Activated T-cell treated with anti-CD3 and anti-CD28 coated beads, Interleukin-2, amount 50 U/mL, for 24 hours (primary cell): ENCODE results near the gene CST3.

Experiments
- DNase-seq: peaks from one replicate; pipeline ENCODE4 v3.0.0-alpha.2; 2020
- H3K27ac Mint-ChIP-seq: 2 replicates; pipeline ENCODE4 v1.8.0; 2020; ENCODE audit warnings: mild to moderate bottlenecking, mixed read lengths
- H3K27me3 Mint-ChIP-seq: 2 replicates; pipeline ENCODE4 v1.8.0; 2020; ENCODE audit warnings: mixed read lengths
- H3K36me3 Mint-ChIP-seq: 2 replicates; pipeline ENCODE4 v1.8.0; 2020; ENCODE audit warnings: low read depth, mixed read lengths
- H3K4me1 Mint-ChIP-seq: 2 replicates; pipeline ENCODE4 v1.8.0; 2020; ENCODE audit warnings: low read depth, mixed read lengths
- H3K4me3 Mint-ChIP-seq: 2 replicates; pipeline ENCODE4 v1.8.0; 2020; ENCODE audit warnings: mild to moderate bottlenecking, moderate library complexity, mixed read lengths
- H3K9me3 Mint-ChIP-seq: 2 replicates; pipeline ENCODE4 v1.8.0; 2020; ENCODE audit warnings: mixed read lengths

CST3 gene

GRCh38 chr20:23596579-23597250, 41.0 kb downstream of the CST3 start:
- no peaks in the 10 kb centered on the region for H3K27me3 Mint-ChIP-seq
- no peak overlapping the region for H3K4me3 Mint-ChIP-seq
- no peaks in the 10 kb centered on the region for H3K9me3 Mint-ChIP-seq
- H3K4me1 Mint-ChIP-seq, result no peaks in the 10 kb centered on the region
- DNase-seq, result no peak
- H3K36me3 Mint-ChIP-seq, result no peaks in the 10 kb centered on the region
- H3K27ac Mint-ChIP-seq, result no peak overlapping the region

GRCh38 chr20:23595941-23596340, 41.8 kb downstream of the CST3 start:
- H3K4me3 Mint-ChIP-seq, result no peak overlapping the region
- no peak for DNase-seq
- H3K9me3 Mint-ChIP-seq, result no peaks in the 10 kb centered on the region
- H3K4me1 Mint-ChIP-seq, result no peaks in the 10 kb centered on the region
- no peaks in the 10 kb centered on the region for H3K27me3 Mint-ChIP-seq
- H3K27ac Mint-ChIP-seq, result no peak overlapping the region
- H3K36me3 Mint-ChIP-seq, result no peaks in the 10 kb centered on the region

- no peak overlapping the region for H3K27ac Mint-ChIP-seq
- H3K27me3 Mint-ChIP-seq, result peaks cover 41% of the 10 kb centered on the region
- no peaks in the 10 kb centered on the region for H3K4me1 Mint-ChIP-seq
- H3K36me3 Mint-ChIP-seq, result no peaks in the 10 kb centered on the region
- H3K4me3 Mint-ChIP-seq, result no peak overlapping the region
- H3K9me3 Mint-ChIP-seq, result no peaks in the 10 kb centered on the region
- DNase-seq, result no peak
Measured at GRCh38 chr20:23588434-23589403, 49.0 kb downstream of the CST3 start.

- Mint-ChIP-seq H3K4me1 (no peaks in the 10 kb centered on the region), H3K27ac (no peak overlapping the region), H3K9me3 (no peaks in the 10 kb centered on the region), H3K4me3 (no peak overlapping the region), H3K27me3 (peaks cover 44% of the 10 kb centered on the region), H3K36me3 (no peaks in the 10 kb centered on the region)
- no peak for DNase-seq
Measured at GRCh38 chr20:23587631-23588030, 50.1 kb downstream of the CST3 start.

GRCh38 chr20:23586735-23587525, 50.8 kb downstream of the CST3 start:
- Mint-ChIP-seq H3K9me3 (no peaks in the 10 kb centered on the region), H3K4me3 (no peak overlapping the region), H3K36me3 (no peaks in the 10 kb centered on the region), H3K27me3 (peaks cover 51% of the 10 kb centered on the region), H3K27ac (no peak overlapping the region), H3K4me1 (no peaks in the 10 kb centered on the region)
- no peak for DNase-seq

GRCh38 chr20:23585808-23586734, 51.7 kb downstream of the CST3 start:
- H3K9me3 Mint-ChIP-seq, result peaks cover 2% of the 10 kb centered on the region
- no peak overlapping the region for H3K27ac Mint-ChIP-seq
- no peak overlapping the region for H3K4me3 Mint-ChIP-seq
- no peaks in the 10 kb centered on the region for H3K4me1 Mint-ChIP-seq
- peaks cover 58% of the 10 kb centered on the region for H3K27me3 Mint-ChIP-seq
- DNase-seq, result no peak
- no peaks in the 10 kb centered on the region for H3K36me3 Mint-ChIP-seq

GRCh38 chr20:23585449-23585807, 52.3 kb downstream of the CST3 start:
- Mint-ChIP-seq H3K4me1 (no peaks in the 10 kb centered on the region), H3K9me3 (peaks cover 2% of the 10 kb centered on the region), H3K27me3 (peaks cover 63% of the 10 kb centered on the region), H3K36me3 (no peaks in the 10 kb centered on the region), H3K27ac (no peak overlapping the region), H3K4me3 (no peak overlapping the region)
- no peak for DNase-seq

- H3K9me3 Mint-ChIP-seq, result peaks cover 2% of the 10 kb centered on the region
- H3K4me1 Mint-ChIP-seq, result no peaks in the 10 kb centered on the region
- H3K4me3 Mint-ChIP-seq, result no peak overlapping the region
- H3K27ac Mint-ChIP-seq, result no peak overlapping the region
- DNase-seq, result no peak
- no peaks in the 10 kb centered on the region for H3K36me3 Mint-ChIP-seq
- peaks cover 64% of the 10 kb centered on the region for H3K27me3 Mint-ChIP-seq
Measured at GRCh38 chr20:23584434-23585199, 53.1 kb downstream of the CST3 start.
